HUES48 (cell line): ENCODE data around the gene PIPOX.

Source experiments
- H3K27ac ChIP-seq: one replicate; pipeline ENCODE4 v1.7.0; 2013; ENCODE audit warnings: low read depth, low read length, inconsistent platforms
- H3K27me3 ChIP-seq: 2 replicates; pipeline ENCODE4 v1.6.1; 2013; ENCODE audit warnings: mild to moderate bottlenecking, low read length; ENCODE audit not compliant: control insufficient read depth, insufficient read depth
- H3K36me3 ChIP-seq: 2 replicates; pipeline ENCODE4 v1.6.1; 2013; ENCODE audit warnings: low read length; ENCODE audit not compliant: control insufficient read depth, insufficient read depth
- H3K4me1 ChIP-seq: 2 replicates; pipeline ENCODE4 v1.6.1; 2013; ENCODE audit warnings: mild to moderate bottlenecking, low read length; ENCODE audit not compliant: control insufficient read depth, insufficient read depth
- H3K4me3 ChIP-seq: 2 replicates; pipeline ENCODE4 v1.5.1; 2013; ENCODE audit warnings: mild to moderate bottlenecking, low read depth, low read length
- H3K9ac ChIP-seq: 2 replicates; pipeline ENCODE4 v1.6.1; 2013; ENCODE audit warnings: mild to moderate bottlenecking, low read depth, low read length, moderate library complexity
- H3K9me3 ChIP-seq: 2 replicates; pipeline ENCODE4 v1.6.1; 2013; ENCODE audit warnings: low read length; ENCODE audit not compliant: control insufficient read depth, insufficient read depth

Gene PIPOX

GRCh38 chr17:29038085-29038795 lies 4.7 kb upstream of the PIPOX start:
- peaks cover 13% of the 10 kb centered on the region; the same call in 1 of the 2 replicates for H3K9me3 ChIP-seq
- H3K4me1 ChIP-seq: peaks cover 65% of the 10 kb centered on the region
- H3K9ac ChIP-seq: peak overlapping the region; percentile 48
- no peak overlapping the region for H3K4me3 ChIP-seq
- no peaks in the 10 kb centered on the region for H3K27me3 ChIP-seq
- H3K27ac ChIP-seq: peak overlapping the region; percentile 86
- no peaks in the 10 kb centered on the region for H3K36me3 ChIP-seq

DNA sequence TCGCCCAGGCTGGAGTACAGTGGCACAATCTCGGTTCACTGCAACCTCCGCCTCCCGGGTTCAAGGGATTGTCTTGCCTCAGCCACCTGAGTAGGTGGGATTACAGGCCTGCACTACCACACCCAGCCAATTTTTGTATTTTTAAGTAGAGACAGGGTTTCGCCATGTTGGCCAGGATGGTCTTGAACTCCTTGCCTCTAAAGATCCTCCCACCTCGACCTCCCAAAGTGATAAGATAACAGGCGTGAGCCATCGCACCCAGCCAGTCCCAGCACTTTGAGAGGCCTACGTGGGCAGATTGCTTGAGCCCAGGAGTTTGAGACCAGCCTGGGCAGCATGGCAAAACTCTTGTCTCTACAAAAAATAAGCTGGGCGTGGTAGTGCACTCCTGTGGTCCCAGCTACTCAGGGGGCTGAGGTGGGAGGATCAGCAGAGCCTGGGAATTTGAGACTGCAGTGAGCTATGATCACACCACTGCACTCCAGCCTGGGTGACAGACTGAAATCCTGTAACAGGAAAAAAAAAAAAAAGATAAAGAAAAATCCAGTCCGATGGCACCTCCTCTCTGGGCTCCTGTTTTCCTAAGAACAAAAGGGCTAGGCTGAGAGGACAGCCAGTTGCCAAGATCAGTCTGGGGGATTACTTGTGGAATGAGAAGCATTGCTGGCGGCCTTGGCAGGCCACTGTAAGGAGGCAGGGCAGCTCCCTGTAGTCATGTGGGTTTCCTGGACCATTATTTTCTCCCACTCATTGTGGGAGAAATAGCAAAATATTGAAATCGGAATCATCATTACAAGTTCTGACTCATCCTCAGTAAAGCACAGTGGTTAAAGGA lies 3.0 kb upstream of the PIPOX start:
- peaks cover 69% of the 10 kb centered on the region for H3K4me1 ChIP-seq
- no peaks in the 10 kb centered on the region for H3K36me3 ChIP-seq
- H3K9me3 ChIP-seq: 0 out of 2 replicates have a peak, but pooled peaks cover 1% of the 10 kb centered on the region
- no peak overlapping the region for H3K4me3 ChIP-seq
- no peak overlapping the region for H3K9ac ChIP-seq
- peak overlapping the region; percentile 53 for H3K27ac ChIP-seq
- no peaks in the 10 kb centered on the region for H3K27me3 ChIP-seq

DNA sequence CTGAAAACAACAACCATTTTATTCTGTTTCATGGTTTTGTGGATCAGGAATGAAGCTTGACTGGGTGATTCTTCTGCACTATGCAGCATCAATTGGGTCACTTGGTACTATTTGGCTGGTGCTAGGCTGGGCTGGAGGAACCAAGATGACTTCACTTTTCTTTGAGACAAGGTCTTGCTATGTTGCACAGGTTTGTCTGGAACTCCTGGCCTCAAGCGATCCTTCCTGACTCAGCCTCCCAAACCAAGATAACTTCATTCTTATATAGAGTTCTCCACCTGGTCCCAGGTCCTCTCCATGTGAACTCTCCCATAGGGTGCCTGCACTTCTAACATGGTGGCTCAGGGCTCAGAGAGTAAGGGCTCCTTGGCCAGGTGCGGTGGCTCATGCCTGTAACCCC lies 1.9 kb upstream of the PIPOX start:
- no peak overlapping the region for H3K27ac ChIP-seq
- no peaks in the 10 kb centered on the region for H3K9me3 ChIP-seq
- H3K36me3 ChIP-seq: no peaks in the 10 kb centered on the region
- H3K4me3 ChIP-seq: no peak overlapping the region
- no peaks in the 10 kb centered on the region for H3K27me3 ChIP-seq
- H3K4me1 ChIP-seq: peaks cover 63% of the 10 kb centered on the region
- no peak overlapping the region for H3K9ac ChIP-seq

GRCh38 chr17:29041571-29041970 lies 1.4 kb upstream of the PIPOX start:
- Histone ChIP-seq H3K36me3 (peaks cover 3% of the 10 kb centered on the region; the same call in 1 of the 2 replicates), H3K27me3 (no peaks in the 10 kb centered on the region), H3K4me3 (no peak overlapping the region), H3K9ac (no peak overlapping the region), H3K4me1 (peaks cover 59% of the 10 kb centered on the region), H3K27ac (peak overlapping the region; percentile 94), H3K9me3 (no peaks in the 10 kb centered on the region)

- Histone ChIP-seq H3K4me1 (peaks cover 55% of the 10 kb centered on the region), H3K9ac (no peak overlapping the region; the same call in 1 of the 2 replicates), H3K36me3 (peaks cover 6% of the 10 kb centered on the region; the same call in 1 of the 2 replicates), H3K4me3 (no peak overlapping the region), H3K27ac (peak overlapping the region; percentile 94), H3K9me3 (no peaks in the 10 kb centered on the region), H3K27me3 (no peaks in the 10 kb centered on the region)
Observed at GRCh38 chr17:29042026-29042678, 789 bp upstream of the PIPOX start.

- peaks cover 6% of the 10 kb centered on the region; the same call in 1 of the 2 replicates for H3K36me3 ChIP-seq
- no peaks in the 10 kb centered on the region for H3K9me3 ChIP-seq
- H3K27me3 ChIP-seq: no peaks in the 10 kb centered on the region
- H3K4me1 ChIP-seq: peaks cover 45% of the 10 kb centered on the region
- H3K9ac ChIP-seq: peak overlapping the region; percentile 62; the same call in 1 of the 2 replicates
- H3K4me3 ChIP-seq: peak overlapping the region; percentile 16; the same call in 1 of the 2 replicates
- H3K27ac ChIP-seq: peak overlapping the region; percentile 94
Observed at GRCh38 chr17:29043539-29044145, 701 bp downstream of the PIPOX start.

- H3K9me3 ChIP-seq: no peaks in the 10 kb centered on the region
- H3K4me3 ChIP-seq: no peak overlapping the region
- no peaks in the 10 kb centered on the region for H3K27me3 ChIP-seq
- peaks cover 37% of the 10 kb centered on the region for H3K4me1 ChIP-seq
- no peak overlapping the region for H3K9ac ChIP-seq
- H3K27ac ChIP-seq: no peak overlapping the region
- peaks cover 6% of the 10 kb centered on the region; the same call in 1 of the 2 replicates for H3K36me3 ChIP-seq
Observed at GRCh38 chr17:29045026-29045425, 2.1 kb downstream of the PIPOX start.

- Histone ChIP-seq H3K27ac (no peak overlapping the region), H3K4me1 (peaks cover 34% of the 10 kb centered on the region), H3K4me3 (no peak overlapping the region), H3K36me3 (peaks cover 6% of the 10 kb centered on the region; the same call in 1 of the 2 replicates), H3K9ac (no peak overlapping the region), H3K9me3 (no peaks in the 10 kb centered on the region), H3K27me3 (no peaks in the 10 kb centered on the region)
Observed at GRCh38 chr17:29045734-29046472, 3.0 kb downstream of the PIPOX start.

DNA sequence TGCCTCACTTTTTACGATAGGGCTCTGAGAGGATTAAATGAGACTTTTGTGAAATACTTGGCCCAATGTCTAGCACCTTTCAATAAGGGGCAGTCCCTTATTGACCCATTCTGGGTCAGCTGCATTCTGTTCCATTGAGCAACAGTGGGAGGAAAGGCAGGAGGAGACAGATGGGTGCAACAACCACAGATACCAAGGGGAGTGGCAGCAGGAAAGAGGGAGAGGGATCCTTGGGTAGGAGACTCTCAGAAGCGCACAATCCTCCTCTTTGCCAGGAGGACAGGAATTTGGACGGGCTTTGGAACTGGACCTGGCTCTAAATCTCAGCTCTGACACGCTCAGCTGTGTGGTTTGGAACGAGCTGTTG lies 3.5 kb downstream of the PIPOX start:
- Histone ChIP-seq H3K36me3 (peaks cover 6% of the 10 kb centered on the region; the same call in 1 of the 2 replicates), H3K4me1 (peaks cover 34% of the 10 kb centered on the region), H3K4me3 (no peak overlapping the region), H3K27me3 (no peaks in the 10 kb centered on the region), H3K9me3 (no peaks in the 10 kb centered on the region), H3K9ac (no peak overlapping the region), H3K27ac (no peak overlapping the region)
